ENCODE results near the gene KNSTRN.

DNA sequence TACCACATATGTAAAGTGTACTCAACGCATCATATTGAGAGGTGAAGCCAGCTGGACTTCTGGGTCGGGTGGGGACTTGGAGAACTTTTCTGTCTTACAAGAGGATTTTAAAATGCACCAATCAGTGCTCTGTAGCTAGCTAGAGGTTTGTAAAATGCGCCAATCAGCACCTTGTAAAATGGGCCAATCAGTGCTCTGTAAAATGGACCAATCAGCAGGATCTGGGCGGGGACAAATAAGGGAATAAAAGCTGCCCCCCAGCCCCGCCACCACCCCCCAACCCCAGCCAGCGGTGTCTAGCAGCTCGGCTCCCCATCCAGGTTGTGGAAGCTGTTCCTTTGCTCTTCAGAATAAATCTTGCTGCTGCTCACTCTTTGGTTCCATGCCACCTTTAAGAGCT lies 16.8 kb downstream of the KNSTRN start:
- TF ChIP-seq, protein P1, sequence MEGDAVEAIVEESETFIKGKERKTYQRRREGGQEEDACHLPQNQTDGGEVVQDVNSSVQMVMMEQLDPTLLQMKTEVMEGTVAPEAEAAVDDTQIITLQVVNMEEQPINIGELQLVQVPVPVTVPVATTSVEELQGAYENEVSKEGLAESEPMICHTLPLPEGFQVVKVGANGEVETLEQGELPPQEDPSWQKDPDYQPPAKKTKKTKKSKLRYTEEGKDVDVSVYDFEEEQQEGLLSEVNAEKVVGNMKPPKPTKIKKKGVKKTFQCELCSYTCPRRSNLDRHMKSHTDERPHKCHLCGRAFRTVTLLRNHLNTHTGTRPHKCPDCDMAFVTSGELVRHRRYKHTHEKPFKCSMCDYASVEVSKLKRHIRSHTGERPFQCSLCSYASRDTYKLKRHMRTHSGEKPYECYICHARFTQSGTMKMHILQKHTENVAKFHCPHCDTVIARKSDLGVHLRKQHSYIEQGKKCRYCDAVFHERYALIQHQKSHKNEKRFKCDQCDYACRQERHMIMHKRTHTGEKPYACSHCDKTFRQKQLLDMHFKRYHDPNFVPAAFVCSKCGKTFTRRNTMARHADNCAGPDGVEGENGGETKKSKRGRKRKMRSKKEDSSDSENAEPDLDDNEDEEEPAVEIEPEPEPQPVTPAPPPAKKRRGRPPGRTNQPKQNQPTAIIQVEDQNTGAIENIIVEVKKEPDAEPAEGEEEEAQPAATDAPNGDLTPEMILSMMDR (IDR thresholded peaks at IDR 0.05), result no peak
- TF ChIP-seq POLR2AphosphoS5 (IDR thresholded peaks at IDR 0.05), result no peak

Data from stomach (tissue), 4 donors.